Stimulated activated CD8-positive, alpha-beta memory T cell treated with anti-CD3 and anti-CD28 coated beads, Interleukin-15, amount 100 ng/mL, for 48 hours (primary cell): ENCODE data around the gene OSBPL5.

Experiments
- DNase-seq, 2 donors: peaks; one replicate each; pipeline ENCODE4 v3.0.0-alpha.2; 2020; ENCODE audit warnings: low read depth in 2 of 2

Gene OSBPL5

DNA sequence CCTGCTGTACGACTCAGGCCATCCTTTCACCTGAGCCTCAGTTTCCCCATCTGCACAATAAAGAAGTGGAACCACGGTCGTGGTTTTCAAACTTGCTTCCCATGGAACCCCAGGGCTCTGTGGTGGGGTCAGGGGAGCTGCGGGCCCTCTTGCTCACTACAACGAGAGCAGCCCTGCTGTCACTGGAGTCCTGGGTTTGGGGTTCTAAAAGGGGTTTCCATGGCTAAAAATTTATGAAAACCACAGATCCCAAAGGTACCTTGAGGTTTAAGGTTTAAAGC, 62.5 kb downstream of the OSBPL5 start:
- DNase-seq, result no peak

- no peak for DNase-seq
Measured at GRCh38 chr11:3101921-3102640, 63.0 kb downstream of the OSBPL5 start.

DNA sequence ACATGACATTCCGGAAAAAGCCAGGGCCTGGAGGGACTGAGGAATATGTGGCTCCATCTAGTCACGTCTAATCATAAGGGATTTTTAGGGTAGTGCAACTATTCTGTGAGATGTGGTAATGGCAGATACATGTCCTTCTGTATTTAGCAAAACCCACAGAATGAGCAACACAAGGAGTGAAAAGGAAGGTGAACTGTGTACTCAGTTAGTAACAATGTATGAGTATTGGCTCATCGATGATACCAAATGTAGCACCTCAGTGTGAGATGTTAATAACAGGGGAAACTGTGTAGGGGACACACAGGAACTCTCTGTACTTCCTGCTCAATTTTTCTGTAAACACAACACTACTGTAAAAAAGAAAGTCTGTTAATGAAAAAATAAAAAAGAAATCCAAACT, 65.9 kb downstream of the OSBPL5 start:
- no peak for DNase-seq

DNA sequence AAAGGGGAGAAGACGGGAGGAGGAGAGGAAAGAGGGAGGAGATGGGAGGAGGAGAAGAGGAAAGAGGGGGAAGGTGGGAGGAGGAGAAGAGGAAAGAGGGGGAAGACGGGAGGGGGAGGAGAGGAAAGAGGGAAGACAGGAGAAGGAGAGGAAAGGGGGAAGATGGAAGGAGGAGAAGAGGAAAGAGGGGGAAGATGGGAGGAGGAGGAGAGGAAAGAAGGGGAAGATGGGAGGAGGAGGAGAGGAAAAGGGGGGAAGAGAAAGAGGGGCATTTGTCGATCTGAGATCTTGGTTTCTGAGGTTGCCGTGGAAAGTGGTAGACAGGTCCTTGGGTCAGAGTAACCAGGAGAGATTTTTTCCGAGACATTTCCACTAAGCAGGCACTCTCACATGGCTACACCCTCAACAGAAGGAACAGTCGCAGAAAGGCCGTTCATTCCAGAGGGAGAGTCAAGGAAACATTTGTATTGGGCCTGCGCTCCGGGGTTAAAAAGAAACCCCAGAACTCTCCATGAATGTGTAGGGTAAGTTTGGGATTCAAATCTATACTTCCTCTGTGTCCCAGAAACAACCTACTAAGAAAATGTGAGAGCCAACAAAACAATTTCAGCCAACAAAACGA, 68.1 kb downstream of the OSBPL5 start:
- DNase-seq, result no peak

- DNase-seq, result no peak
Measured at GRCh38 chr11:3095712-3096361, 69.3 kb downstream of the OSBPL5 start.

- no peak for DNase-seq
Measured at GRCh38 chr11:3094223-3094824, 70.8 kb downstream of the OSBPL5 start.

DNA sequence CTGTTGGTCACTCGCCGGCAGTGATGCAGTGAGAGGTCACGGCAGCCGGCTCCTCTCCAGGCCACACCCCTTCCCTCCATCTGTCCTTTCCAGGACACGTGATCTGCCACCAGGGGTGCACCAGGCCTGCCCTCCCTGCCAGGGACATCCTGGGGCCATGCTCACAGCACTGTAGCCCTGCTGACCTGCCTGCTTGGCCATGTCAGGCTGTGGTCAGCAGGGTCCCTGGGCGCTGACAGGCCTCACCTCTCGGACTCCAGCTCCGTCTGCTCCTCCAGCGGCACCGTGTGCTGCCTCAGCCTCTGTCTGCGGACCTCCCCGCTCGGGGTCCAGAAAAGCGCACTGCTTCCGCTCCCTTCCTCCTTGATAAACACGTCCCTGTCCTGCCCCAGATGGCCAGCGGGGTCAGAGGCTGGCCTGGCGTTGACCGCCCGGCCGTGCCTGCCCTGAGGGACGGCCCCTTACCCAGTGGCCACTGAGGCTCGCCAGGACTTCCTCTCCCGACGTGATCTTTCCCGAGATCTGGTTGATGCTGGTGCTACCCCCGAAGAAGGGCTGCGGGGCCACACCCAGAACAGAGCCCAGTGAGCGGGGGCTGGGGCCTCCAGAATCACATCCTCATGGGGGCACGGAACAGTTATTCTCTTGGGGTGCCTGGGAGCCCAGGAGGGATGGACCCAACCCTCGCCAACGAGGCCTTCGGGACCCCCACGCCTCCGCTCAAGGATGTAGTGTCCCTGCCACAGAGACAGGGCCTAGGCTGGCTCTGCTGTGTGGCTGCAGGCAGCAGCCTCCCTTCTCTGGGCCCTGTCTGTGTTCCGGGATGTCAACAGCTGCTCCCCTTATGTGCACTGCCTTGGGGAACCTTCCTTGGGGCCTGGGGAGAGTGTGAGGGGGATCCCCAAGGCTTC, 71.6 kb downstream of the OSBPL5 start:
- no peak for DNase-seq

GRCh38 chr11:3092603-3093141, 72.4 kb downstream of the OSBPL5 start:
- no peak for DNase-seq

DNA sequence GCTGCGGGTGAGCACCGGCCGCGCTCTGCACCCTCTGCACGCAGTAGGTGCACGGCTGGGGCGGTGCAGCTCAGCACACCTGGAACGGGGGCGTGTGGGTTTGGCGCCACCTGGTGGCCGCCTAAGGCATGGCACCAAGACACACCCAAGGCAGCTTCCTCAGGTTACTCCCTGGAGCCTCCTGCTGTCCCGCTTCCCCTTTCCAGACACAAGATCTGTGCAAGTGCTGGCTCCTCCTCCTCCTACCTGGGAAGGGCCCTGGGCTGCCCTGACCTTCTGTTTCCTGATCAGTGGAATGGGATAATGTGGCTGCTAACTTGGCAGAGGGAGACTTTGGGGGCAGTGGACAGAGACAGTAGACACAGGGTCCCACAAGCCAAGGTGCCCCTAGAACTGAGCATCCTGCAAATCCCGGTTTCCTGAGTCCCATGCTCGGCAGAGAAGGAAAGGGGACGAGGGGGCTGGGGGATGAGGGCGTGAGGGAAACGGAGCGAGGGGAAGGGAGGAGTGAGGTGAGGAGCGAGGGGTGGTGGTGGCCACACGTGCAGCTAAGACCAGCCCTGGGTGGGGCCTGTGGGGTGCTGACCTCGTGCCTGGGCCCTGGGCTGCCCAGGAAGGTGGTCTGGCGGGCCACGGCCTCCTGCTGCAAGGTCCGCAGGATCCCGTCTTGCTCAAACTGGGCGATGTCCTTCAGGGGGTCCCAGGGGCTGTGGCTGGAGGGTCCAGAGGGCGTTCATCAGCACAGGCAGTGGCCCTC, 73.1 kb downstream of the OSBPL5 start:
- DNase-seq, result peak; percentile 48 to 51

- DNase-seq, result no peak
Measured at GRCh38 chr11:3091081-3091845, 73.8 kb downstream of the OSBPL5 start.

DNA sequence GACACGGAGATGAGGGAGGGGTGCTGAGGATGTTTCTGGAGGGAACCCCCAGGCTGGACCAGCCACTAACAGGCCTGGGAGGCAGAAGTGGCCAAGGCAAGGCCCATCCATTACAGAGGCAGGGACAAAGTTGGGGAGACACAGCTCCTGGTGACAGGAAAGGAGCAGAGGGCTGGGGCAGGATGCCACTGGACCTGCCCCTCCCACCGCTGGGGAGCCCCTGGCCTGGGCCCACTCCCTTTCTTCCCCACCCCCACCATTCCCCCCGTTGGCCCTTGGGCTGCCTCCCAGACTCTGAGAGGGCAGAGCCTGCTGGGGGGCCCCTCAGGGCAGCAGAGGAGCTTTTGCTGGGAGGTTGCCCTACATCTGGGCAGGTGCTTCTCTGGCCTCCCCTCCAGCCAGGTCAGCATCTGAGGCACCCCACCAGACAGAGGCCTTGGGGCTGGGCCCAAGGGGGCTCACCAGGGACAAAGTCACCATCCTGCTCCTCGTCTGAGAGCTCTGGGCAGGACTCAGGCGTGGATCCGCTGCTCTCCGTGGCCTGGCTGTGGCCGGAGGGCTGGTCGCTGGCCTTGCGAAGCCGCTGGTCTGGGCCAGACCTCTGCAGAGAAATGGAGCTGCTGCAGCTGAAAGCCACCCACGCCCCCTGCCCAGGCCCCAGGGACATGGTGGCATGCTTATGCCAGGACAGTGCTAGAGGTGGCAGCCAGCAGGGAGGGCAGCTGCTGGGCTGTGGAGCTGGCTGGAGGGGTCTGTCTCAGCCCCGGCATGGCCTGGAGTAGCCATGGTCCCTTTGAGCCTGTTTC, 74.8 kb downstream of the OSBPL5 start:
- no peak for DNase-seq

DNA sequence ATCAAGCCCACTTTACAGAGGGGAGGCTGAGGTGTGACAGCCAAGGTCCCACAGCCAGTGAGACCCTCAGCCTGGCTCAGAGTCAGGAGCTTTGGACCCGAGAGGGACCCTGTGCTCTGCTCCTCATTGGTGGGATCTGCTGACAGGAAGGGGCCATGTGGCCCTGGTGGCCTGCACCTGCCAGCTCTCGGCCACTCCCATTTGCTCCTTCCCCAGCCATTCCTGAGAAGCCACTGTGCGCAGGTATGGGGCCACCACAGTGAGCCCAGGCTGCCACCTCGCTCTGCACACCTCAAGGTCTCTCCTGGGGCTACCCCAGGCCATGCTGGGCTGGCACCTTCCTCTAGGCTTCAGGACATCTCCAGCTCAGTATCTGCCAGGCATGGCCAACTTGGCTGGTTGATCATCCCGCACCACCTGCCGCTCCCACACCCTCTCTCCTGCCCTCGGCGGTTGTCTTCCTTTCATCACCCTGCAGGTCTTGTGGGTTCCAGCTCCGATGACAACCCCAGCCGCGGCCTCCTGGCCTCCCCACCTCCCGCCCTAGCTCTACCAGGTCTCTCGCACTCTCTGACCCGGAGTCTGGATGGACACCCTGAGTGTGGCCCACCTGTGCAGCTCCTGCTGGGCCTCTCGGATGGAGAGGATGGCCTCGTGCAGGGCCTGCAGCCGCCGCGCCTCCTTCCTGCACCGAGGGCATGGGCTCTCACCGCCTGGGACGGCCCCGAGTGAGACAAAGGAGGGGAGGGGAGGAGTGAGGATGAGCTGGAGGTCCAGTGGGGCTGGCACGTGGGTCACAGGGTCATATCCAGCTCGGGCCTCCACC, 75.7 kb downstream of the OSBPL5 start:
- no peak for DNase-seq

- DNase-seq, result no peak
Measured at GRCh38 chr11:3088806-3089205, 76.3 kb downstream of the OSBPL5 start.

GRCh38 chr11:3087821-3088800, 77.0 kb downstream of the OSBPL5 start:
- DNase-seq, result no peak

GRCh38 chr11:3087373-3087772, 77.7 kb downstream of the OSBPL5 start:
- DNase-seq, result no peak

DNA sequence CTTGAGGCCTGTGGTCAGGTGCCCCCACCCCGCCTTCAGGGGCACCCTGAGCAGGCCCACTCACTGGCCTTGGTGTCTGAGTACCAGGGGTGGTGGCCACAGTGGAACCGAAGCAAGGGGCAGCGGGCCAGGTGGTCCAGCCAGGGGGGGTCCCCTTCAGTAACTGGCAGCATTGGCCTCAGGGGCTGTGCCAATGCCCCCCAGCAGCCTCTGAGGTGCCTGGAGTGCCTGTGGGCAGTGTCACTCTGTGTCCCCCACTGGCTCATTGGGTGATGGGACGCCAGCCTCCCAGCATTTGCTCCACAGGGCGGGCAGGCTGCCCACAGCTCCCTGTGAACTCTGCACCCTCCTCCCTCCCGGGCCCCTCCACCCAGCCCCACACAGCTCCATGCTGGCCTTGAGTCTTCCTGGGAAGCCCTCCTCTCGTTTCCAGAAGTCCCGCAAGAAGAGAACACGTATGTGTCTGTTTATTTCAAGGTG, 78.4 kb downstream of the OSBPL5 start:
- DNase-seq, result no peak

- DNase-seq, result no peak
Measured at GRCh38 chr11:3086114-3086513, 79.0 kb downstream of the OSBPL5 start.
